A673 (cell line): ENCODE results near the gene PVR. TPM values are rescaled to one million over a fixed set of nuclear protein-coding genes. Genes with fewer than 3 reads are reported as not detected.
A peak's percentile ranks its signal among the peaks of the same experiment; 100 is the strongest.

Experiments used
- BruUV-seq: library from RNA; stranded (reverse); fragments of 400-500 nt; replicated peaks from 2 replicates; lab custom pipeline; 2021; lab: Mats Ljungman, UMichigan
- CTCF ChIA-PET: fragments of 300-600 bp; sonication (Branson Sonifier 250); formaldehyde crosslinking; loops from one replicate; lab custom pipeline; 2022; ENCODE audit warnings: antibody characterized with exemption; lab: Charles Lee
- POLR2A ChIA-PET: fragments of 300-600 bp; sonication (Branson Sonifier 250); formaldehyde crosslinking; loops from one replicate; lab custom pipeline; 2022; ENCODE audit warnings: antibody characterized with exemption; ENCODE audit not compliant: low non-redundant PET; lab: Charles Lee
- DNase-seq: peaks from one replicate; pipeline ENCODE4 v3.0.0-alpha.2; 2015; ENCODE audit warnings: low spot score
- H3K27ac ChIP-seq: fragments of 200-600 bp; sonication (generic); 2 replicates; pipeline ENCODE4 v1.5.1; 2016; ENCODE audit warnings: mixed run types, low read depth, mild to moderate bottlenecking, mixed read lengths, antibody characterized with exemption, low read length; ENCODE audit not compliant: poor library complexity, severe bottlenecking
- H3K27me3 ChIP-seq: fragments of 200-600 bp; sonication (generic); replicated peaks from 2 replicates; pipeline ENCODE4 v1.6.1; 2017; ENCODE audit warnings: mixed run types, low read depth, mild to moderate bottlenecking, mixed read lengths, antibody characterized with exemption, low read length; ENCODE audit not compliant: insufficient read depth, poor library complexity
- H3K36me3 ChIP-seq: fragments of 200-600 bp; sonication (generic); 2 replicates; pipeline ENCODE4 v1.6.1; 2016; ENCODE audit warnings: mixed run types, mild to moderate bottlenecking, mixed read lengths, antibody characterized with exemption, low read length; ENCODE audit not compliant: insufficient read depth, poor library complexity, severe bottlenecking
- H3K4me1 ChIP-seq: fragments of 200-600 bp; sonication (generic); 2 replicates; pipeline ENCODE4 v1.6.1; 2017; ENCODE audit warnings: mixed run types, mild to moderate bottlenecking, mixed read lengths, antibody characterized with exemption, low read length; ENCODE audit not compliant: insufficient read depth, poor library complexity, severe bottlenecking
- H3K4me3 ChIP-seq: fragments of 200-600 bp; sonication (generic); 2 replicates; pipeline ENCODE4 v1.5.1; 2016; ENCODE audit warnings: low read depth, mixed run types, mild to moderate bottlenecking, mixed read lengths, low read length; ENCODE audit not compliant: poor library complexity, severe bottlenecking
- H3K9me3 ChIP-seq: fragments of 200-600 bp; sonication (generic); 2 replicates; pipeline ENCODE4 v1.6.1; 2016; ENCODE audit warnings: mixed run types, low read depth, mild to moderate bottlenecking, mixed read lengths, antibody characterized with exemption, low read length; ENCODE audit not compliant: poor library complexity, severe bottlenecking
- EZH2 ChIP-seq: fragments of 200-600 bp; sonication (generic); IDR thresholded peaks from 2 replicates; pipeline ENCODE4 v1.6.1; 2017; ENCODE audit warnings: borderline replicate concordance, low read depth, mild to moderate bottlenecking, mixed read lengths, antibody characterized with exemption, low read length; ENCODE audit not compliant: poor library complexity, severe bottlenecking
- intact Hi-C: fragments of 100-400 bp; cut with micrococcal nuclease; formaldehyde crosslinking; loops from one replicate; pipeline ENCODE4 v1.10.0; 2022; ENCODE audit not compliant: unreplicated experiment
- total RNA-seq: library from RNA; stranded (reverse); gene quantifications from 2 replicates; pipeline ENCODE4 v1.2.3, GENCODE V29; 2021
- TF ChIP-seq, protein P1 (sequence below): fragments of 300-800, 200-600 bp; sonication (generic); conservative IDR thresholded peaks from 2 replicates; pipeline ENCODE4 v1.5.1; 2017; ENCODE audit warnings: low read depth, mild to moderate bottlenecking, antibody characterized with exemption, low read length, moderate library complexity, mixed read lengths

Gene PVR
- total RNA-seq, 1 experiment from 2014 or later, result 29.5 TPM

DNA sequence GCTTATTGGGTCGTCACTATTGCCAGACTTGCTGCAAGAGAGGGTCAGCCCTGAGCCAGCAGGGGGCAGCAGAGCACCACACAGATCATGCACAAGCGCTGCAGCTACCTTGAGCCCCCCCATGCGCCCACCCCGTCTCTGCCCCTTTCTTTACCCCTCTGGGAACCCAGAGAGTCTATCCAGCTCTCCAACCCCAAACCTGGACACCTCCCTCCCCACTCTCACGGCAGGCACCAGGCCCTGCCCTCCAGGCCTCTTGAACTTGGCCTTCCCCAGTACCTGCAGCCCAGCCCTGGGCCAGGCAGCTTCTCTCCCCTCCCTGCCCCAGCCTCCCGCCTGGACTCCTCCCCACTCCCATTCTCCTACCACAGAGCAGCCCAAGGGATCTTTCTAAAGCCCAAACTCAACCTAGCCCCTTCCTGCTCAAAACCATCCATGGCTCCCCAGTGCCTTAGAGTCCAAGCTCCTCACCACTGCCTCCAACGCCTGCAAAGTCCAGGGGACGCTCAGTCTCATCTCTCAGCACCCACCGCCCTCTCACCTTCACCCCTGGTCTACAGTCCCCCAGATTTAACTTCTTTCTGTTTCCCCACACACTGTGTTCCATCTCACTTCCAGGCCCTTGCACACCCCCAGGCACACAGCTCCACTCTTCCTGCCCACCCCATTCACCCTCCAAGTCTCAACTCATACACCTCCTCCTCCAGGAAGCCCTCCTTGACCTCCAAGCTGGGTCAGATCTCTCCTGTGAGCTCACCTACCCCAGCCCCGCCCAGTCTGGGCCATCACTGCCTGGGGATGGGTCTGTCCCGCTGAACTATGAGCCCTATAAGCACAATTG lies 45.8 kb downstream of the PVR start:
- no TSS peak for BruUV-seq
- no peaks in the 10 kb centered on the region for H3K4me1 ChIP-seq
- CTCF ChIA-PET, result interaction anchor here (0.6 to 1.3 kb wide), 6 partner anchors 25 to 312 kb away, joined by 3 to 15 read pairs (median 4); no protein-coding TSS in a partner anchor
- peak overlapping the region; percentile 11 for H3K4me3 ChIP-seq
- H3K27ac ChIP-seq, result no peak overlapping the region
- peak; percentile 76 for DNase-seq
- H3K9me3 ChIP-seq, result no peaks in the 10 kb centered on the region
- no peaks in the 10 kb centered on the region for H3K27me3 ChIP-seq
- H3K36me3 ChIP-seq, result no peaks in the 10 kb centered on the region
- intact Hi-C loops, result loop anchor here (1.0 to 10.0 kb wide), 3 partner anchors 81 to 265 kb away; partner anchors contain the start of genes CLPTM1 and NECTIN2
- POLR2A ChIA-PET, result no interaction called here
- TF ChIP-seq, protein P1, sequence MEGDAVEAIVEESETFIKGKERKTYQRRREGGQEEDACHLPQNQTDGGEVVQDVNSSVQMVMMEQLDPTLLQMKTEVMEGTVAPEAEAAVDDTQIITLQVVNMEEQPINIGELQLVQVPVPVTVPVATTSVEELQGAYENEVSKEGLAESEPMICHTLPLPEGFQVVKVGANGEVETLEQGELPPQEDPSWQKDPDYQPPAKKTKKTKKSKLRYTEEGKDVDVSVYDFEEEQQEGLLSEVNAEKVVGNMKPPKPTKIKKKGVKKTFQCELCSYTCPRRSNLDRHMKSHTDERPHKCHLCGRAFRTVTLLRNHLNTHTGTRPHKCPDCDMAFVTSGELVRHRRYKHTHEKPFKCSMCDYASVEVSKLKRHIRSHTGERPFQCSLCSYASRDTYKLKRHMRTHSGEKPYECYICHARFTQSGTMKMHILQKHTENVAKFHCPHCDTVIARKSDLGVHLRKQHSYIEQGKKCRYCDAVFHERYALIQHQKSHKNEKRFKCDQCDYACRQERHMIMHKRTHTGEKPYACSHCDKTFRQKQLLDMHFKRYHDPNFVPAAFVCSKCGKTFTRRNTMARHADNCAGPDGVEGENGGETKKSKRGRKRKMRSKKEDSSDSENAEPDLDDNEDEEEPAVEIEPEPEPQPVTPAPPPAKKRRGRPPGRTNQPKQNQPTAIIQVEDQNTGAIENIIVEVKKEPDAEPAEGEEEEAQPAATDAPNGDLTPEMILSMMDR, result peak; percentile 92
- no peak for TF ChIP-seq EZH2

- no peaks in the 10 kb centered on the region for H3K27me3 ChIP-seq
- H3K36me3 ChIP-seq, result no peaks in the 10 kb centered on the region
- H3K27ac ChIP-seq, result no peak overlapping the region
- DNase-seq, result no peak
- CTCF ChIA-PET, result interaction anchor here (1.1 to 1.3 kb wide), 2 partner anchors 94 to 119 kb away, joined by 3 to 6 read pairs; no protein-coding TSS in a partner anchor
- POLR2A ChIA-PET, result no interaction called here
- H3K4me3 ChIP-seq, result no peak overlapping the region
- no TSS peak for BruUV-seq
- intact Hi-C loops, result no loop called here
- H3K4me1 ChIP-seq, result no peaks in the 10 kb centered on the region
- TF ChIP-seq, protein P1, result no peak
- TF ChIP-seq EZH2, result no peak
- no peaks in the 10 kb centered on the region for H3K9me3 ChIP-seq
These were observed 46.4 kb downstream of the PVR start for GRCh38 chr19:44690131-44690440.

GRCh38 chr19:44692379-44692721 lies 48.6 kb downstream of the PVR start:
- Histone ChIP-seq H3K4me3 (no peak overlapping the region), H3K27ac (no peak overlapping the region), H3K36me3 (no peaks in the 10 kb centered on the region), H3K9me3 (no peaks in the 10 kb centered on the region), H3K4me1 (no peaks in the 10 kb centered on the region), H3K27me3 (no peaks in the 10 kb centered on the region)
- no peak for TF ChIP-seq EZH2
- TF ChIP-seq, protein P1, result no peak
- POLR2A ChIA-PET, result no interaction called here
- intact Hi-C loops, result no loop called here
- CTCF ChIA-PET, result no interaction called here
- no peak for DNase-seq
- BruUV-seq, result no TSS peak
